Measurements from ENCODE around the gene RAB3C.

DNA sequence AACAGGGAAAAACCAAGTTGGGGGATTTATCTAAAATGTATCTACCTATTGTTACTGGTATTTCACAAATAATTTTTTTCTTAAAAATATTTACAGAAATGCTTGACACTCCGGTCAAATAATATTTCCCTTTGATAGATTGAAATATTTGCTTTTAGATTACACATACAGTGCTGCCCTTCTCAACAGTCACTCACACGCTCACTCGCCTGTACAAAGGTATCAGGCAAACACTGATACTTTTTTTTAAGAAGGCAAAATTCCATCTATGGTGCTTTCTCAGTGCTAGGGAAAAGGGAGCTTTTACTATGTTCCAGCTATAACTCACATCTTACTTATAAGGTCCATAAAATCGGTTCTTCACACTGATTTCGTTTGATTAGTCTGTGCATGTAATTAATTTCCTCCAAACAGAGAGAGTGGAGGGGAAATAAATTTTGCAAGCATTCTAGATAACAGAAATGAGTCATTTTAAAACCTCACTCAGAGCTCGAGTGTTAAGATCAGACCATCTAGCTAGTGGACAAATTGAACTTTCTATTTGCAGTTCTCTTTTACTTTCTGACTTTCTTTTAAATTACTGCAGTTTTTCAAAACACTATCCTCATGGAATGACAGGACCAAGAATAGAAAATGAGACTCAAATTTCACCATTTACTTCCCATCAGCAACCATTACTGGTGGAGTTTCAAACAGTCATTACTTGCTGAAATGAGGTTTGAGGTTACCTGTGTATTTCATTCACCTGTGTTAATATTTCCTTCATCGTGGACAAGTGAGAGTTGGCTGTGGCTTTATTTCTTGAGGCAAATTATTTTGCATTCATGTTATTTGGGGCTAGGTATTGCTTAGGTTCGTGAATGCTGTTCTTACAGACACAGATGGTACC lies 273.2 kb downstream of the RAB3C start:
- TF ChIP-seq POLR2A (IDR thresholded peaks at IDR 0.05) = no peak
- TF ChIP-seq, protein P1, sequence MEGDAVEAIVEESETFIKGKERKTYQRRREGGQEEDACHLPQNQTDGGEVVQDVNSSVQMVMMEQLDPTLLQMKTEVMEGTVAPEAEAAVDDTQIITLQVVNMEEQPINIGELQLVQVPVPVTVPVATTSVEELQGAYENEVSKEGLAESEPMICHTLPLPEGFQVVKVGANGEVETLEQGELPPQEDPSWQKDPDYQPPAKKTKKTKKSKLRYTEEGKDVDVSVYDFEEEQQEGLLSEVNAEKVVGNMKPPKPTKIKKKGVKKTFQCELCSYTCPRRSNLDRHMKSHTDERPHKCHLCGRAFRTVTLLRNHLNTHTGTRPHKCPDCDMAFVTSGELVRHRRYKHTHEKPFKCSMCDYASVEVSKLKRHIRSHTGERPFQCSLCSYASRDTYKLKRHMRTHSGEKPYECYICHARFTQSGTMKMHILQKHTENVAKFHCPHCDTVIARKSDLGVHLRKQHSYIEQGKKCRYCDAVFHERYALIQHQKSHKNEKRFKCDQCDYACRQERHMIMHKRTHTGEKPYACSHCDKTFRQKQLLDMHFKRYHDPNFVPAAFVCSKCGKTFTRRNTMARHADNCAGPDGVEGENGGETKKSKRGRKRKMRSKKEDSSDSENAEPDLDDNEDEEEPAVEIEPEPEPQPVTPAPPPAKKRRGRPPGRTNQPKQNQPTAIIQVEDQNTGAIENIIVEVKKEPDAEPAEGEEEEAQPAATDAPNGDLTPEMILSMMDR (IDR thresholded peaks at IDR 0.05) = no peak
